Uterus (tissue), 2 donors: ENCODE measurements around the gene RIPOR3.

Experiments used
- POLR2A ChIP-seq, 2 donors: fragments of 450-650 bp; IDR thresholded peaks; one replicate each; pipeline ENCODE4 v1.6.1; 2016; ENCODE audit warnings: antibody characterized with exemption in 2 of 2, mild to moderate bottlenecking in 1 of 2, moderate library complexity in 1 of 2
- TF ChIP-seq, protein P1 (sequence below), 4 experiments: fragments of 200-600 bp in 2 of 4; fragments of 450-650 bp in 2 of 4; sonication (generic) in 2 of 4; IDR thresholded peaks; one replicate each; pipeline ENCODE4 v1.5.1; 2016 to 2019; ENCODE audit warnings: antibody characterized with exemption in 4 of 4, mild to moderate bottlenecking in 2 of 4, moderate library complexity in 1 of 4

DNA sequence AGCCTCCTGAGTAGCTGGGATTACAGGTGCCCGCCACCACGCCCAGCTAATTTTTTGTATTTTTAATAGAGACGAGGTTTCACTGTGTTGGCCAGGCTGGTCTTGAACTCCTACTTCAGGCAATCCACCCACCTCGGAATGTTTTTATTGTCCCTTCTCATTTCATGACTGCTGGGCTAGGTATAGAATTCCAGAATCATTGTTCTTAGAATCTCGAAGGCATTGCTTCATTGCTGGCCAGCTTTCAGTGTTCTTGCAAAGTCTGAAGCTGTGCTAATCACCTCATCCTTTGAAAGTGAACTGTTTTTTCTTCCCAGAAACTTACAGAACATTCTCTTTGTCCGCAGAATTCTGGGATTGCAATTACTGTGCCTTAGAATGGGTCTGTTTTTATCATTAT lies 132.2 kb downstream of the RIPOR3 start:
- TF ChIP-seq, protein P1, sequence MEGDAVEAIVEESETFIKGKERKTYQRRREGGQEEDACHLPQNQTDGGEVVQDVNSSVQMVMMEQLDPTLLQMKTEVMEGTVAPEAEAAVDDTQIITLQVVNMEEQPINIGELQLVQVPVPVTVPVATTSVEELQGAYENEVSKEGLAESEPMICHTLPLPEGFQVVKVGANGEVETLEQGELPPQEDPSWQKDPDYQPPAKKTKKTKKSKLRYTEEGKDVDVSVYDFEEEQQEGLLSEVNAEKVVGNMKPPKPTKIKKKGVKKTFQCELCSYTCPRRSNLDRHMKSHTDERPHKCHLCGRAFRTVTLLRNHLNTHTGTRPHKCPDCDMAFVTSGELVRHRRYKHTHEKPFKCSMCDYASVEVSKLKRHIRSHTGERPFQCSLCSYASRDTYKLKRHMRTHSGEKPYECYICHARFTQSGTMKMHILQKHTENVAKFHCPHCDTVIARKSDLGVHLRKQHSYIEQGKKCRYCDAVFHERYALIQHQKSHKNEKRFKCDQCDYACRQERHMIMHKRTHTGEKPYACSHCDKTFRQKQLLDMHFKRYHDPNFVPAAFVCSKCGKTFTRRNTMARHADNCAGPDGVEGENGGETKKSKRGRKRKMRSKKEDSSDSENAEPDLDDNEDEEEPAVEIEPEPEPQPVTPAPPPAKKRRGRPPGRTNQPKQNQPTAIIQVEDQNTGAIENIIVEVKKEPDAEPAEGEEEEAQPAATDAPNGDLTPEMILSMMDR (IDR thresholded peaks at IDR 0.05): no peak
- no peak for TF ChIP-seq POLR2A (IDR thresholded peaks at IDR 0.05)
